GM19468 (cell line): ENCODE measurements around the gene ARFIP1.
"Not testable (repeated sequence)": the region's sequence is repeated elsewhere in the genome, so short reads cannot be mapped to it uniquely, and the experiment has no call there.

Experiments used
- ATAC-seq: cut with Tn5 transposase; IDR thresholded peaks from one replicate; pipeline ENCODE4 v1.9.1; 2021; ENCODE audit warnings: mild to moderate bottlenecking, moderate library complexity, moderate number of reproducible peaks; ENCODE audit not compliant: unreplicated experiment; ENCODE audit errors: extremely low read depth

ARFIP1 gene, protein sequence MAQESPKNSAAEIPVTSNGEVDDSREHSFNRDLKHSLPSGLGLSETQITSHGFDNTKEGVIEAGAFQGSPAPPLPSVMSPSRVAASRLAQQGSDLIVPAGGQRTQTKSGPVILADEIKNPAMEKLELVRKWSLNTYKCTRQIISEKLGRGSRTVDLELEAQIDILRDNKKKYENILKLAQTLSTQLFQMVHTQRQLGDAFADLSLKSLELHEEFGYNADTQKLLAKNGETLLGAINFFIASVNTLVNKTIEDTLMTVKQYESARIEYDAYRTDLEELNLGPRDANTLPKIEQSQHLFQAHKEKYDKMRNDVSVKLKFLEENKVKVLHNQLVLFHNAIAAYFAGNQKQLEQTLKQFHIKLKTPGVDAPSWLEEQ

DNA sequence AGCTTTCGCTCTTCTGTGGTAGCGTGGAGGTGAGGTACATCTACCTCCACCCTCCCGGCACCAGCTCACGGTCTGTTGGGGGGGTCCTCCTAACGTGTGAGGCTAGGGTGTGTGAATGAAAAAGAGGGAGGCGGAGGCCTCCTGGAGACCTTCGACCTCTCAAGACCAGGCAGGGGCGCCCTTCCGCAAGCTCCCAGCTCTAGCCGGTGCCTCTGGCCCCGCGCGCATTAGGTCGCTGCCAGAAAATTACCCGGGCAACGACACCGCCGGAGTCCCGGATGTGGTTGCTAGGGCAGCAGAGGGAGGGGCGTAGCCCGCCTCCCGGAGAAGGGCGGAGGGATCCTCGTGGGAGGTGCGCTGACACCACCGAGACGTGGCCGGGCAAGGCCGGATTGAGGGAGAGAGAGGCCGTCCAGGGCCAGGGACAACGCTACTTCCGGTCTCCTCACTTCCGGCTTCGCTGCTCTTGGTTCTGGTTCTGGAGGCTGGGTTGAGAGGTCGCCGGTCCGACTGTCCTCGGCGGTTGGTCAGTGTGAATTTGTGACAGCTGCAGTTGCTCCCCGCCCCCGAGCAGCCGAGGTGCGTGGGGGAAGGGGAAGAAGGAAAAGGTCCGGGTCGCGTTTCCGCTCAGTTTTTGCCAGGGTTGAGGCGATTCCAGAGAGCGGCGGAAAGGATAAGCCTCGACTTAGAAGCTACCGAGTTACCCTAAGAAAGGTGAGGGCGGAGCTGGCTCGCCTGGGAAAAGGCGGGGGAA lies at the start of gene ARFIP1, which contains the start of gene TIGD4:
ARFIP1 (plus strand) TSS at position 442 of the 754 bp plus-strand sequence. CDS start 49,680 bp downstream, outside the sequence.
TIGD4 (minus strand) TSS at position 218 of the 754 bp plus-strand sequence. CDS start 8,726 bp downstream, outside the sequence.
- ATAC-seq: peak; percentile 93

DNA sequence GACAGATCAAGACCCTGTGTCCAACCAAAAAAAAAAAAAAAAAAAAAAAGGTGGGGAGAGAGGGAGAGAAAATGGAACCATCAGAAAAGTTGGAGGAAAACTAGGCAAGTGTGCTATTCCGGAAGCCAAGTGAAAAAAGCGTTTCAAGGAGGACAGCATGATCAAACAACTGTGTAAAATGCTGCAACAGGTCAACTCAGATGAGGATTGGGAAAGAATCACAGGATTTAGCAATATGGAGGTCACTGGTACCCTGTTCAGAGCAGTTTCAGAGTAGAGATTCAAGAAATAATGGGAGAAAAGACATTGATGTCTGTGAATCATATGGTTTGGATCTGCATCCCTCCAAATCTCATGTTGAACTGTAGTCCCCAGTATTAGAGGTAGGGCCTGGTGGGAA lies 47.8 kb upstream of the ARFIP1 start:
- ATAC-seq: no peak

DNA sequence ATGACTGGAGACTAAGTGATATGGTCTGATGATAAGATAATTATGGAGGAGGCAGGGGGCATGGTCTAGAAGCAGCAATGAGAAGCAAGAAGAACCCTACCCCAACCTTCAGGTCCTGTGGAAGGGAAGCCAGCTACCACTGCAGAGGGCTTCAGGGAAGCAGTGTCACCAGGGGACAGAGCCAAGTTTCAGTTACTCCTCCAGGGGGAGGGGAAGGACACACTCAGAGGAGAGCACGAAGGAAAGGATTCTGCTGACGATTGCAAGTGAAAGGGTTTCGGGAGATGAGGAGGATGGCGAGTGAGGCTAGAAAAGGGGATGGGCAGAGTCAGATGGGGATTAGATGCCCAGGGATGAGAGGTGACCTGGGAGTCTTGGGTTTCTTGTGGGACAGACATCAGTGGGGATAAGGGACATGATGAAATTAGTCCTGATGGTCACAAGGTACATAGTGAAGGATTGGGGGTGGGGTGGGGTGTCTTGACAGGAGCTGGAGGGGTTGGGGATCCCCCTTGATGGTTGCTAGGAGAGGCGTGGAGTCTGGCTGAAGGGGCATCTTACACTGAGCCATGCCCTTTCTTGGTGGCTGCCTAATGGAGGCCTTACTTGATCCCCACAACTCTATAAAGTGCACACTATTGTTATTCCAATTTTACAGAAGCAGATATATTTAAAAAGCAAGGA lies 45.6 kb upstream of the ARFIP1 start:
- ATAC-seq: no peak

DNA sequence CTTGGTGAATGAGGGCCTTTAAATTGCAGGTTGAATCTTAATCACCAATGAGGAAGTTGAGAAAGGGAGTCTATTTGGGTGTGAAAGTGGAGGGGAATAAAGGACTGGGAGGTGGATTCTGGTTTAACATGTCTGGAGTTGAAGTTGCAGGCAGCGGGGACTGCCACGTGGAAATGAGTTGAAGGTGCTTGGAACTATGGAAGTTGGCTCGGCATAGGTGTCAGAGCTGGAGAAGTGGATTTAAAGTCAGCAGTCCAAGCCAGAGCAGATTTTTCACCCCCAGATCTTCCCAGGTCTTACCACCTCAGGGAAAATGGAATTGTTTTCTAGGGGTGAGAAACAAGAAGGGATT lies 45.1 kb upstream of the ARFIP1 start:
- no peak for ATAC-seq

DNA sequence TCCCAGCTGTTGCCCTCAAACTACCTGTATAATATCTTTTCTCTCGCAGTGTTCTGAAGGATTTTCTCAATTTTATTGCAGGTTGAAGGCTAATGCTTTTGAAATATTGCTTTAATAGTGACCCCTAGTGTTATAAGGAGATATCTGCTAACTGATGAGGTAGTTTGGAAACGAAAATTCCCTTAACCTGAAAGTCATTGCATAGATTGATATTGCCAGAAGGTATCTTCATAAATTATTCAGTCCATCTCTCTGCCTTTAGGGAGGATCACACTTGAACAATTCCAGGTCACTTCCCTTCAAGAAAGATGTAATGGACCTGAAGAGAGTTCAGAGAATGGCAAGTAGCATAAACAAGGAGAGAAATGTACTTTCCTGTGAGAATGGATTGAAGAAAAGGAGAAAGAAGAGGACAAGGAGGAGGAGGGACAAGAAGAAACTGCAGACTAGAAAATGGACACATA lies 44.3 kb upstream of the ARFIP1 start:
- ATAC-seq: no peak

DNA sequence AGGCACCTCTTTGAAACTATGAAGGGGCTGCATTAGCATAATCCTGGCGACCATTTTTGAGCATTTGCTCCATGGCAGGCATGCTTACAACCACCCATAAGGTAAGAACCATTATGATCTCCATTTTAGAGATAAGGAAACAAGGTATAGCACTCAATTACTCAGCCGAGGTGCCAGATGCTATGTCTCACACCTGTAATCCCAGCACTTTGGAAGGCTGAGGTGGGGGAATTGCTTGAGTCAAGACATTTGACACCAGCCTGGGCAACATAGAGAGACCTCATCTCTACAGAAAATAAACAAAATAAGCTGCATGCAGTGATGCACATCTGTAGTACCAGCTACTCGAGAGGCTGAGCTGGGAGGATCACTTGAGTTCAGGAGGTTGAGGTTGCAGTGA lies 43.8 kb upstream of the ARFIP1 start:
- no peak for ATAC-seq

DNA sequence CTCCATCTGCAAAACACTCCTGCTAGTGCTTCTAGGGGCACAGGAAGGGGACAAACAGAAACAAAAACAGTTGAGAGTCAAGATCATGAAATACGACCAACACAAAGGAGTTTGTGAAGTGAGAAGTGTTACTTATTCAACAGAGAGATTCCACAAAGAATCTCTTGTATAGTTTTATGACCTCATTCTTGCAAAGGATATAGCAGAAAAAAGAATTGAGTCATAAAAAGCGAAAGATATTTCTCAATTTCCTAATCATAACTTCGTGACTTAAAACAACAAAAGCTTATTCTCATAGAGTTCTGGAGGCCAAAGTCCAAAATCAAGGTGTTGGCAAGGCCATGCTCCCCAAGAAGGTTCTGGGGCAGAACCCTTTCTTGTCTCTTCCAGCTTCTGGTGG lies 40.9 kb upstream of the ARFIP1 start:
- no peak for ATAC-seq

DNA sequence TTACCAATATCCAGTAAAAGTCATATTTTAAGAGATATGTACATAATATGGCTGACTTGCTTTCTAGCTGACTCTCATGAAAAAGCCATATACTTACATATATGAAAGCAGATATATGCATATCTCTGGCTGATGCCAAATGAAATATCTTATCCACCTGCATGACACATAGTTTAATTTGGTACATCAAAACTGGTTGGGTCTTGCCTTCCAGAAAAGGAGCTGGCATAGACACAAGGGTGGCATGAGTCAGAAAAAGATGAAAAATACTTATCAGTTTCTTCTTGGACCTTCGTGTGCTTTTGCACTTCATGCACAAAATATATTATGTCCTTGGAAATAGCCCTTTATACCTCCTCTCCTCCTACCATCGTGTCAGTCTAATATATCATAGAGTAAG lies 32.3 kb upstream of the ARFIP1 start:
- ATAC-seq: no peak

DNA sequence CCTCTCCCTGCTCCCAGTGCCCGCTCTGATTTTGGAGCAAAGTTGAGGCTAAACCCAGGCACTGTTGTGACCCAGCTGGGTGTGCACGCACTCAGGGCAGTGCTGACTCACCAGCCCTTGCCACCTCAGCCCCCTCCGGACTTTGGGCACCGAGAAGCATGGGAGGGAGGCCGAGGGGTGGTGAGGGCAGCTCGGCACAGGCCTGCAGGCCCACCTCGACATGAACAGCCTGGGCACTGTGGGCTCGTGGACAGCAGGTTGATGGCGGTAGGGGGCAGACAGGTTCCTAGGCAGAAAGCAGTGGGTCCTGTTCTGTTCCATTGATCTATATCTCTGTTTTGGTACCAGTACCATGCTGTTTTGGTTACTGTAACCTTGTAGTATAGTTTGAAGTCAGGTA lies 31.1 kb upstream of the ARFIP1 start:
- no peak for ATAC-seq

DNA sequence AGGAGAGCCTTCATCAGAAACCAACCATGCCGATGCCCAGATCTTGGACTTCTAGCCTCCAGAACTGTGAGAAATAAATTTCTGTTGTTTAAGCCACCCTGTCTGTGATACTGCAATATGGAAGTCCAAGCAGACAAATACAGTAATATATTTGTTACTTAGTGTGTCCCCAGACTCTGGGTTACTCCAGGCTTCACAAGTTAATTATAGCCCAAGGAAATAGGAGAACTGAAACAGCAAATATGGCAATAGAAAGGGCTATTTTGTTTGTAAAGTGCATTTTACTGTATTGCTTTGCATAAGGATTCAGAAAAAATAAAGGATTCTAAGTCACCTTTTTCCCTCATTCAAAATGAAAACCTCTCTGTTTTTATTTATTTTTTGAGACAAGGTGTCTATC lies 16.0 kb upstream of the ARFIP1 start:
- no peak for ATAC-seq

DNA sequence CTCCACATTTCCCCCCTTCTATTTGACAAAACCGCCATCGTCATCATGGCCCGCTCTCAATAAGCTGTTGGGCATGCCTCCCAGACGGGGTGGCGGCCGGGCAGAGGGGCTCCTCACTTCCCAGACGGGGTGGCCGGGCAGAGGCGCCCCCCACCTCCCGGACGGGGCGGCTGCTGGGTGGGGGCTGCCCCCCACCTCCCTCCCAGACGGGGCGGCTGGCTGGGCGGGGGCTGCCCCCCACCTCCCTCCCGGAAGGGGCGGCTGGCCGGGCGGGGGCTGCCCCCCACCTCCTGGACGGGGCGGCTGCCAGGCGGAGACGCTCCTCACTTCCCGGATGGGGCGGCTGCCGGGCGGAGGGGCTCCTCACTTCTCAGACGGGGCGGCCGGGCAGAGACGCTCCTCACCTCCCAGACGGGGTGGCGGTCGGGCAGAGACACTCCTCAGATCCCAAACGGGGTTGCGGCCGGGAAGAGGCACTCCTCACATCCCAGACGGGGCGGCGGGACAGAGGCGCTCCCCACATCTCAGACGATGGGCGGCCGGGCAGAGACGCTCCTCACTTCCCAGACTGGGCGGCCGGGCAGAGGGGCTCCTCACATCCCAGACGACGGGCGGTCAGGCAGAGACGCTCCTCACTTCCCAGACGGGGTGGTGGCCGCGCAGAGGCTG lies 14.6 kb upstream of the ARFIP1 start:
- not testable (repeated sequence) for ATAC-seq

DNA sequence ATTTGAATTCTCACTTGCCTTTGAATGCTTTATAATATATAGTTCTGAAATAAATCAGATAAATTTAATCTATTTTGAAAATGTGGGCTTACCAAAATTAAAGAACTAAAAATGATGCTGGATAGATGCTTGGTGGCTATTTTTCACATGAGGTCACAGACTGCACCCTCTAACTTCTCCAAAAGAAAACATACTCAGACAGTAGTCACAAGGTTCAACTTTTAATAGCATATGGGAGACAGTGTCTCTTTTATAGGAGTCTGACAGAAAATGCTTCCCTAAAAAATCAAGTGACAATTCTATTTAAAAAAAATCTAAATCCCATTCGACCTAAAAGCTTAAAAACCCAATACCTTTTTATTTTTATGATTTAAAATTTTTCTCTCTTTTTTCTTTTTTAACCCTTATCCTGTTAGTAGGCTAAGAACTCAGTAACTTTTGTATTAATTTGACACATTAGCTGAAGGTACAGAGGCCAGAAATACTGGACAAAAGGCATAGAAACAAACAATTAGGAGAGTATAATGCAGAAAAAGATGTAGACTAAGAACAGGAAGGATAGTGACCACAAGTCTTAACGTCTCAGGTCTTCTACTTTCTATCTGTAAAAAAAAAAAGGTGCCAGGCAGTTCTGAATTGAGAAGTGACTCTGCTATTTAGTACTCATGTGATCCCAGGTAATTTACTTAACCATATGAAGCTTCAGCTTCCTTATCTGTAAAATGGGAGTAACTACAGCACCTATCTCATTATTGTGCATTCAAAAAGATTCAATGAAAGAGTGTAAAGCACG lies 7.8 kb upstream of the ARFIP1 start:
- no peak for ATAC-seq

DNA sequence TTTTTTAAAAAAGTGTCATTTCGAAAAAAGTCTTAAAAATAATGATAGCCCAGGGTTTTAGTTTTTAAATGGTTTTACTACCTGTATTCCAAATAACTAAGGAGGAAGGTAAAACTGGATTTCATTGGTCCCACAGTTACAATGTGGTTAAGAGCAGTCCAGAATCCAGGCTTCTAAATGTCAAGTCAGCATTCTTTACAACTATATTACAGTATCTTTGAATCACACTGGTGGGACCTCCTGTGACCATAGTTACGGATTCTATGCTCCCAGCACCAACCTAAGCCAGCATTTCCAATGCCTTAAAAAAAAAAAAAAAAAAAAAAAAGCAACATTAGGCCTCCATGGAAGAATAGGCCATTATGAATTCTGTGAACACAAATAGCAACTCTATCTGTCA lies 6.4 kb upstream of the ARFIP1 start:
- ATAC-seq: no peak

DNA sequence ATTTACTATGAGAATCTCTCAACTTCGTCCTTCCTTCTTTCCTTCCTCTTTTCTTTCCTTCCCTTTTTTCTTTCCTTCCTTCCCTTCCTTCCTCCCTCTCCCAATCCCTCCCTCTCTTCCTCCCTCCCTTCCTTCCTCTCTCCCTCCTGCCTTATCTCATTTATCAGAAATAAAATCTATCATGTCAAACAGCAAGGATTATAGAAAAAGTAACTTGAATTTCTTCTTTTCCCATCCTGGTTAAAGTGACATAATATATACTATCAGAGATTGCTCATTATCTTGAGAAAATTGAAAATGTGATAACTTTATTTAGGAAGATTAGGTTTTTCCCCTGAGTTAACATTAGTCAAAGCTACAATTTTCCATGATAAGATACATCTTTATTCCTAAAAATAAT lies 5.8 kb upstream of the ARFIP1 start:
- no peak for ATAC-seq

DNA sequence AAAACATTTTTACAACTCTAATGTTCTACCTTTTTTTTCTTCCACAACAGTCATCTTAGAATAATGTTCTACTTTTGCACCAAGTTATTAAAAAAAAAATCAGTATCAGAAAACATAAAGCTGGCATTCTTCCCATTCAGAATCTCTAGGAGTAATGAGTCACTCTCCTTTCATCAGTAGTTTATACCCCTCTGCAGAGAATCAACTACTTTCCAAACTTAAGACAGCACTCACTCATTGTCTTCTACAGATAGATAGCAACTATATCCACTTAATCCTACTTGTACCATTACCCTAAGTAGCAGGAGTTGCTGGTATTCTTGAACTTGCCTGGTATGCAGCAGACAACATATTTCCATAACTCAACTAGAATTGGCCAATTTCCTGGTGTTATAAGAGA lies 3.4 kb upstream of the ARFIP1 start:
- ATAC-seq: no peak

DNA sequence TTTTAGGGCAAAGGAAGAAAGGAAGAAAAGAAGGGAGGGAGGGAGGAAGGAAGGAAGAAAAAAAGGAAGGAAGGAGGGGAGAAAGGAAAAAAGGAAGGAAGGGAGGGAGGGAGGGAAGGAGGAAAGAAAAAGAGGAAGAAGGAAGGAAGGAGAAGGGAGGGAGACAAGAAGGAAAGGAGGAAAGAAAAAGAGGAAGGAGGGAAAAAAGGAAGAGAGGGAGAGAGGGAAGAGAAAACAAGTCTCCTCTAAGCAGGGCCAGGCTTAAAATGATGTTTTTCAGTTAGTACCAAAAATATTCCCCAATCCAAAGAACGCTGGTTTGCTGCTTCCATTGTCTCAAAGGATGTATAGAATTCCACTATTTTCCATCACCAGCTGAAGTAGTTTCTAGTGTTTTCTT lies 2.3 kb upstream of the ARFIP1 start:
- no peak for ATAC-seq

DNA sequence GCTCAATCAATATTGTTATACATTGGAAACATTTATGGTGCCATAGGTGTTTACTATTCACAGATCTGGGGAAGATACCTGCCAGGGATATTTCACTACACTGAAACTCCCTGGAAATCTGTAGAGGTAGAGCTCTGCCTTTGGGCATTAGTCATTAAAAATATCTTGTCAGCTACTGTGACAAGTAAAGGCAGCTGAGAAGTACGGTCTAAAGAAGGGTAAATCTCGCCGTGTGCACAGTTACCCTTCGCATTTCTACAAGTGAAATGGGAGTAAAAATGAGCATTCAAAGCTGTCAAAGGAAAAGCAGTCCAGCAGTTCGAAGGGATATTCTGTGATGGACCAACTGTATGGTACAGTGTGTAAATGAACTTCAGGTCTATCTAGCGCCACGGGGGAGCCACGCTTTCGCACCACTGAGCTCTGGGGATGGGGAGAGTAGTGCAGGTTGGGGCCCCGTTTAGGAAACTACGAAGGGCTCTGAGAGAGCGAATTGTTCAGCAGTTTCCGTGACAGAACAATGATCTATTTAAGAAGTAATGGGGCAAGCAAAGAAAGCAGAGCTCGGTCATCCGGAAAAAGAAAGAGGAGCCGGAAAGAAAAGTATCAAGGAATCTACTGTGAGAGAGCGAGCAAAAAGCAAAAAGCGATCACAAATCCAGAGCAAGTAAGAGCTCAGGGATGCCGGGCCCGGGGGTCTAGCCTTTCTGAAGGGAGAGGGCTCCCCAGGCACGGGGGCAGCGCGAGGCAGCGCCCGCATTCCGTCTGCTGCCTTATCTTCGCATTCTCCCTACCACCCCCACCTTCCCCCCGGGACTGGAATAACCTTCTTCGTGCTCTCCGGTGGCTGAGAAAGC lies 870 bp upstream of the ARFIP1 start:
- no peak for ATAC-seq

DNA sequence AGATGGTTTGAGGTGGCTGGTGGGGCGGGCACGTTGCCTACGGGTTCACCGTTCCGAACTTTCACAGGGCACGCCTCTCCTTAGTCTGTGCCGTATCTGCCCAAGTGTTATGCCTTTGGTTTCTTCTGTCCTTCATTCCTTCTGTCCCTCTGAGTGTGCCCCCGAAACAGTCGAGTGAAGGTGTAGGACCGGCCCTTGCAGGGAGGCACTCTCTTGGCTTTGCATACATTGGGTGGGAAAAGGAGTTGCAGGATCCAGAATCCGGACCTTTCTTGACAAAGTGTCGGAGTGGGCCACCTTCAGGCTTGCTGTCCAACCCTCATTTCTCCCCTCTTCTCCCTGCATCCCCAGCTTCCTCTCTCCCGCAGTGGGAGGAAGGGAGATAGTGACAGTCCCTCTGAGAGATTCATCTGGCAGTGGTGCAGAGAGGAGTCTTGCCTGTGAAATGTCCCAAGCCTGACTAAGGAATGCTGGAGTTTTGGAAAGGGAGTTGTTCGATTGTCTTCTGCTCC lies 569 bp downstream of the ARFIP1 start:
- peak; percentile 3 for ATAC-seq
